HG02678 (cell line): Measurements from ENCODE around the gene ART1.
"Not testable (repeated sequence)": the region's sequence is repeated elsewhere in the genome, so short reads cannot be mapped to it uniquely, and the experiment has no call there.

Source experiments
- ATAC-seq: cut with Tn5 transposase; IDR thresholded peaks from one replicate; pipeline ENCODE4 v1.9.1; 2021; ENCODE audit warnings: mild to moderate bottlenecking, moderate library complexity; ENCODE audit not compliant: unreplicated experiment

Gene ART1, protein sequence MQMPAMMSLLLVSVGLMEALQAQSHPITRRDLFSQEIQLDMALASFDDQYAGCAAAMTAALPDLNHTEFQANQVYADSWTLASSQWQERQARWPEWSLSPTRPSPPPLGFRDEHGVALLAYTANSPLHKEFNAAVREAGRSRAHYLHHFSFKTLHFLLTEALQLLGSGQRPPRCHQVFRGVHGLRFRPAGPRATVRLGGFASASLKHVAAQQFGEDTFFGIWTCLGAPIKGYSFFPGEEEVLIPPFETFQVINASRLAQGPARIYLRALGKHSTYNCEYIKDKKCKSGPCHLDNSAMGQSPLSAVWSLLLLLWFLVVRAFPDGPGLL

GRCh38 chr11:3644817-3645235 lies at the start of gene ART1:
Gene ART1, plus strand, starts transcription at chr11:3645128. Its CDS starts 14,086 bp downstream, at chr11:3659214.
- ATAC-seq: no peak

DNA sequence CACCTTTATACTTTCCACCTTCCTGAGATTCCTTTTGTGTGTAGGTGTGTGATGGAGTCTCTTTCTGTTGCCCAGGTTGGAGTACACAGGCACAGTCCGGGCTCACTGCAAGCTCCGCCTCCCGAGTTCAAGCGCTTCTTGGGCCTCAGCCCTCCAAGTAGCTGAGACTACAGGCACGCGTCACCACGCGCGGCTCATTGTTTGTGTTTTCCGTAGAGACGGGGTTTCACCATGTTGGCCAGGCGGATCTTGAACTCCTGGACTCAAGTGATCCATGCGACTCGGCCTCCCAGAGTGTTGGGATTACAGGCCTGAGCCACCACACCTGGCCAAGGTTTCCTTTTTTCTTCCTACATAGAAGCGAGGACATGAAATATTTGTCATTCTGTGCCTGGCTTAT lies 47.2 kb upstream of the ART1 start:
- ATAC-seq: not testable (repeated sequence)

GRCh38 chr11:3600201-3600600 lies 44.7 kb upstream of the ART1 start:
- ATAC-seq: not testable (repeated sequence)

- no peak for ATAC-seq
Measured at GRCh38 chr11:3604167-3604566, 40.8 kb upstream of the ART1 start.

- ATAC-seq: no peak
Measured at GRCh38 chr11:3605283-3605662, 39.7 kb upstream of the ART1 start.

- ATAC-seq: no peak
Measured at GRCh38 chr11:3605771-3606203, 39.1 kb upstream of the ART1 start.

GRCh38 chr11:3609416-3610265 lies 35.3 kb upstream of the ART1 start:
- ATAC-seq: no peak

DNA sequence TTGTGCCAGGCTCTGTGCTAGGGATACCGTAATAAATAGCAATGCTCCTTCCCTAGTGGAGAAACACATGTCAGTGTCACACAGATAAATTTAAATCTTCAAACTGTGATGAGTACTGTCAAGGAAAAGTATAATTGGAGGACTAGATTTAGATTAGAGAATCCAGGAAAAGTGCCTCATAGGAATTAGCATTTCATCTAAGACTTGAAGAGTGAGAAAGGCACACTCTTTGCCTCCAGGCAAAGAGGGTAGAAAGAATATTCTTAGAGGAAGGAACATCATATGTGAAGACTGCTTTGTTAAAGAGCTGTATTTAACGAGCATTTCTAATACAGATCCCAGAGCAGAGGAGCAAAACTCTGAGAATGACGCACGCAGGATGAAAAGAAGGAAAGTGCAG lies 34.1 kb upstream of the ART1 start:
- ATAC-seq: no peak

- no peak for ATAC-seq
Measured at GRCh38 chr11:3611976-3612678, 32.8 kb upstream of the ART1 start.

GRCh38 chr11:3613998-3614741 lies 30.8 kb upstream of the ART1 start:
- ATAC-seq: peak; percentile 18

DNA sequence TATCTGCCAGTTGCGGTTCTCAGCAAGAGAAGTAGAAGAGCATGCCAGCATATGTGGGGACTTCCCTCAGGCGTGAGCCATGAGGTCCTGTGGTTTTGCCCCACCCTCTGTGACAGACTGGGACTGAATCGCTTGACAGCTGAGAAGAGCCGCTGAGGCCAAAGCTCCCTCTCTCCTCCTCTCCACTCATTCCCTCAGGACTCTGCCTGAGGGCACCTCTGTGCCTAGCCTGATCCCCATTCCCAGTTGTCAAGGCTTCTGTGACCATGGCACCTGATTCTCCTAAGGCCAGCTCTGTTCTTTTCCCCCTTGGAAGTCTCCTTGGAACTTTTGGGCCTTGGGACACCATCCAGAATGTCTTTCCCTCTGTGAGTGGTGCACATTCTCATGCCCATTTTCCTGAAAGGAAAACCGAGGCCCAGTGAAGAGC lies 30.2 kb upstream of the ART1 start:
- ATAC-seq: peak; percentile 74

DNA sequence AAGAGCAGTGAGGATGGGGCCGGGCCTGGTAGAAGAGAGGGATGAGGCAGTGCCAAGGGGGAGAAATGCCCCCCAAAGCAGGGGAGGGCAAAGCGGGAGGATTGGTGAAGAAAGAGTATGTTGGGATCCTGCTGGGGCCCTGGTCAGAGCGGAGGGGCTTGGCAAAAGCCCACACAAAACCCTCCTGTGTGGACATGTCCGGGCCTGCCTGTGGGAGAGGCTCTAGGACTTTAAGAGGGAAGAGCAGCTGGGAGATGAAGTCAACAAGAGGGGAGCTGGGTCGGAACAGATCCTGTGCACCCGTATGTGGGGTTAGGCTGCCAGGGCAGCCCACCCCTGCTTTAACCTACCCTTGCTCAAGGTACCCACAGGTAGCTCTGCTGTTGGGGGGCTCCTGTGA lies 28.9 kb upstream of the ART1 start:
- no peak for ATAC-seq

DNA sequence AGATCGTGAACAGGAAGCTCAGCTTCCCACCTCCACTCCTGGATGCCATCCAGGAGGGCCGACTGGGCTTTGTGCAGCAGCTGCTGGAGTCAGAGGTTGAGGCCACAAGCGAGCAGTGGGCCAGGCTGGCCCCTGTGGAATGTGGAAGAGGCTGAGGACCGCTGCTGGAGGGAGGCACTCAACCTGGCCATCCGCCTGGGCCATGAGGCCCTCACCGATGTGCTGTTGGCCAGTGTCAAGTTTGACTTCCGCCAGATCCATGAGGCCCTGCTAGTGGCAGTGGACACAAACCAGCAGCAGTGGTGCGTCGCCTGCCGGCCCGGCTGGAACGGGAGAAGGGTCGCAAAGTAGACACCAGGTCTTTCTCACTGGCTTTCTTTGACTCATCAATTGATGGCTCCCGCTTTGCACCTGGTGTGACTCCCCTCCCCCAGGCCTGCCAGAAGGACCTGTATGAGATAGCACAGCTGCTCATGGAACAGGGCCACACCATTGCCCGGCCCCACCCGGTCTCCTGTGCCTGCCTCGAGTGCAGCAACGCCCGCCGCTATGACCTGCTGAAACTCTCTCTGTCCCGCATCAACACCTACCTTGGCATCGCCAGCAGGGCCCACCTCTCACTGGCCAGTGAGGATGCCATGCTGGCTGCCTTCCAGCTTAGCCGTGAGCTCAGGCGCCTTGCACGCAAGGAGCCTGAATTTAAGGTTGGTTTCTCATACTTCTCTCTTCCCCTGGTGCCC lies 28.0 kb upstream of the ART1 start:
- no peak for ATAC-seq

DNA sequence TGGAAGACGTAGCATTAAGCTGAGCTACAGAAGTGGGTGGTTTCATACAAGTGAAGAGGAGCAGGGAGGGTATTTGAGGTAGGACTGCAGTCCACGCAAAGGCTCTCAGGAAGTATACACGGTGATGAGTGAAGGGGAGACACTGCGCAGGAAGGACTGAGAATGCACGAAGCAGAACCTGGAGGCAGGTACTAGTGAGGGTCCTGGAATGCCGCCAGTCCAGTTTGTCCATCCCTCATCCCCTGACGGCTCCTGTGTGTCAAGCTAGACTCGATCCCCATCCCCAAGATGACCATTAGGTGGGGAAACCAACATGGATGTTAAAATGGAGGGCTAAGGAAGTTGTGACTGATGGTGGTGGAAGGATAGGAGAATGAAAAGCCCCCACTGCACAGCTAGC lies 26.9 kb upstream of the ART1 start:
- no peak for ATAC-seq

DNA sequence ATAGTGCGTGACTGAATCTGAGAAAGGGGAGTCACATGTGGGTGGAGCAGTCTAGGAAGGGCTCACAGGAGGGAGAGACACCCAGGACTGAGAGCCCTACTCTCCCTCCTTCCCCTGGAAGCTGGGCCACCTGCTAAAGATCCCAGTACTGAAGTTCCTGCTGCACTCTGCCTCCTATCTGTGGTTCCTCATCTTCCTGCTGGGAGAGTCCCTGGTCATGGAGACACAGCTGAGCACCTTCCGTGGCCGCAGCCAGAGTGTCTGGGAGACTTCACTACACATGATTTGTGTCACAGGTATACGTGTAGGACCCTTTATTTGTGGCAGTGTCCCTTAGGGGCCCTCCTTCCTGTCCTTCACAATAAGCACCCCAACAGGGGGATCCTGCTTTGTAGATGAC lies 22.4 kb upstream of the ART1 start:
- no peak for ATAC-seq

DNA sequence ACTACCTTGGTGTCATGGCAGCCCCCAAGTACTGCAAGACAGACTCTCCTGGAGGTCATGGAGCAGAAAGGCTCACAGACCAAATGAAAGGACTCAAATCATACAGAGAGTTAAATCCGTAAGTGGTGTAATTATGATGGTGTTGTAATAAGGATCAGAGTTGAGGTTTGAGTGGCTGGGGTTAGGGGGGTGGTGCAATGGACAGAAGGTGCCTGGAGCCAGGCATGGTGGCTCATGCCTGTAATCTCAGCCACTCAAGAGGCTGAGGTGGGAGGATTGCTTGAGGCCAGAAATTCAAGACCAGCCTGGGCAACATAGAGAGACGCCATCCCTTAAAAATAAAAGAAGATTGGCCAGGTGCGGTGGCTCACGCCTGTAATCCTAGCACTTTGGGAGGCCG lies 21.8 kb upstream of the ART1 start:
- no peak for ATAC-seq

DNA sequence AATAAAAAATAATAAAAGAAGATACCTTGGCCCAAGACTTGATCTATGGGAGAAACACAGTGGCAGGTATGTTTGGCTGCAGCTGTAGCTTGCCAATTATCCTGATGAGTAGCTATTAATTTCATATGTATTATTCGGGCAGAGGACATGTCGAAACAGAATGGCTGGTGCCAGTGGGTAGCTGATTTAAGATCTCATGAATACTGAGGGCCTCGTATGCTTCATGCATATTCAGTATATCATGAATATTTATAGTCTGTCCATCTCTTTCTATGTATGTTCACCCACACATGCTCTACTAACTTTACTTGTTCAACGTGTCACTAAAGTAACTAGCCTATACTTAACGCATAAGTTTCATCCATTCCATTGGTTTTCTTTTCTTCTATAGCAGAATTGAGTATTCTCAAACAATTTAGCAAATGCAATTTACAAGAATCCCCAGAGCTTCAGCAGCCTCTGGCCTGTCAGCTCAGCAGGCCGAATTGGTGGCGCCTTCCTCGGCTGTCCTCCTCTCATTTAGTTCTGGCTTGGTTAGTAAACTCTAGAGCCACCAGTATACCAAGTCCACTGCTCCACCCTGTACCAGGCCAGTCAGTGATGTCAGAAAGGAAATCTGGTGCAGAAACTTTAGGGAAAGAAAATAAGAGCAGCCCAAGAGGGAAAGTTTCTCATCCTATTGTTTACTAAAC lies 21.0 kb upstream of the ART1 start:
- no peak for ATAC-seq

DNA sequence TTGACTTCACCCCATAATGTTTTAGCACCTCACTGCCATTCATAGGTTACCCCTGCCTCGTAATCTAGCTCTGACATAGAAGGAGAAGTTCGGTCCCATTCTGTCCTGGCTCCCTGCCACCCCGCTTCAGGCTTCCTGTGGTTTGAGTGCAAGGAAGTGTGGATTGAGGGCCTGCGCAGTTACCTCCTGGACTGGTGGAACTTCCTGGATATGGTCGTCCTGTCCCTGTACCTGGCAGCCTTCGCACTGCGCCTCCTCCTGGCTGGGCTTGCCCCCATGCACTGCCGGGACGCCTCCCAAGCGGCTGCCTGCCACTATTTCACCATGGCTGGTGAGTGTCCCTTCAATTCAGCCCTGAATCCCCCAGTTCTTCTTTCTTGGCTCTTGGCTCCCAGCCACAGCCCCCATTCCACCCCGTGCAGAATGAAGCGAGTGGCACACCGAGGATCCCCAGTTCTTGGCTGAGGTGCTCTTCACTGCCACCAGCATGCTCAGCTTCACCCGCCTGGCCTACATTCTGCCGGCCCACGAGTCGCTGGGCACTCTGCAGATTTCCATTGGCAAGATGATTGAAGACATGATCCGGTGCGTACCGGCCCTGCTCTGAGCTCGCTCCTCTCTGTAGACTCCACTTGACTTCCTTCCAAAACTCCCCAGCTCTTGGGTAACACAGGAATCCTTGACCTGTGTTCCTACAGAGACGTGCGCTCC lies 18.5 kb upstream of the ART1 start:
- ATAC-seq: no peak

GRCh38 chr11:3627291-3627690 lies 17.6 kb upstream of the ART1 start:
- ATAC-seq: no peak
